SK-N-SH (cell line): ENCODE results near the gene C1QTNF8. TPM values are rescaled to one million over a fixed set of nuclear protein-coding genes. Genes with fewer than 3 reads are reported as not detected.
A peak's percentile ranks its signal among the peaks of the same experiment; 100 is the strongest.

Source experiments
- CTCF ChIA-PET: fragments of 300-600, 350-600 bp; formaldehyde crosslinking; extraction: SDS; loops from one replicate; lab custom pipeline; 2021; lab: Yijun Ruan, JAX
- POLR2A ChIA-PET: fragments of 350-600 bp; sonication (Branson Sonifier 250); formaldehyde crosslinking; extraction: SDS; loops from one replicate; lab custom pipeline; 2020; ENCODE audit warnings: antibody characterized with exemption, inconsistent platforms; lab: Yijun Ruan, JAX
- DNase-seq: peaks from one replicate; pipeline ENCODE4 v3.0.0; 2012
- H2AFZ ChIP-seq: fragments of 200-600 bp; sonication (generic); 2 replicates; pipeline ENCODE4 v1.8.1; 2016; ENCODE audit warnings: antibody characterized with exemption, mild to moderate bottlenecking, low read depth
- H3F3A ChIP-seq: fragments of 200-600 bp; sonication (generic); replicated peaks from 2 replicates; pipeline ENCODE3; 2016; ENCODE audit warnings: antibody characterized with exemption, mild to moderate bottlenecking; ENCODE audit not compliant: insufficient read depth
- H3K27ac ChIP-seq, 2 experiments: fragments of 200-500 bp in 1 of 2; fragments of 200-600 bp in 1 of 2; sonication (Bioruptor generic) in 1 of 2; sonication (generic), shearing (Covaris generic) in 1 of 2; 2 replicates each; pipeline versions ENCODE4 v1.5.1 to v1.6.1; 2014 to 2016; ENCODE audit warnings: low read depth in 2 of 2, inconsistent platforms in 1 of 2, low read length in 1 of 2, mild to moderate bottlenecking in 1 of 2, mixed read lengths in 1 of 2
- H3K27me3 ChIP-seq: fragments of 200-600 bp; sonication (generic), shearing (Covaris generic); 2 replicates; pipeline ENCODE4 v1.6.1; 2016; ENCODE audit warnings: mixed run types; ENCODE audit not compliant: insufficient read depth
- H3K36me3 ChIP-seq, 2 experiments: fragments of 200-500 bp in 1 of 2; fragments of 200-600 bp in 1 of 2; sonication (Bioruptor generic) in 1 of 2; sonication (generic) in 1 of 2; replicated peaks in 1 of 2; 2 replicates each; pipeline versions ENCODE3 to v1.5.1; 2014 to 2016; ENCODE audit warnings: low read length in 1 of 2, mild to moderate bottlenecking in 1 of 2; ENCODE audit not compliant: insufficient read depth in 2 of 2, control insufficient read depth in 1 of 2
- H3K4me1 ChIP-seq, 2 experiments: fragments of 200-500 bp in 1 of 2; fragments of 200-600 bp in 1 of 2; sonication (Bioruptor generic) in 1 of 2; sonication (generic), shearing (Covaris generic) in 1 of 2; 2 replicates each; pipeline versions ENCODE4 v1.5.1 to v1.6.1; 2014 to 2016; ENCODE audit warnings: low read depth in 1 of 2, low read length in 1 of 2, mixed run types in 1 of 2; ENCODE audit not compliant: insufficient read depth in 2 of 2, control insufficient read depth in 1 of 2
- H3K4me2 ChIP-seq: fragments of 200-600 bp; sonication (generic), shearing (Covaris generic); 2 replicates; pipeline ENCODE4 v1.6.1; 2017; ENCODE audit warnings: mixed run types
- H3K4me3 ChIP-seq, 2 experiments: fragments of 200-500 bp in 1 of 2; fragments of 200-600 bp in 1 of 2; sonication (Bioruptor generic) in 1 of 2; sonication (generic), shearing (Covaris generic) in 1 of 2; 2 replicates each; pipeline versions ENCODE4 v1.5.1 to v1.8.1; 2014 to 2016; ENCODE audit warnings: low read depth in 2 of 2, inconsistent platforms in 1 of 2, low read length in 1 of 2, mild to moderate bottlenecking in 1 of 2, mixed read lengths in 1 of 2, moderate library complexity in 1 of 2
- H3K79me2 ChIP-seq: fragments of 200-600 bp; sonication (generic); 2 replicates; pipeline ENCODE4 v1.8.1; 2017; ENCODE audit warnings: mild to moderate bottlenecking; ENCODE audit not compliant: insufficient read depth
- H3K9ac ChIP-seq: fragments of 200-600 bp; sonication (generic); 2 replicates; pipeline ENCODE4 v1.6.1; 2017; ENCODE audit warnings: mixed run types
- H3K9me2 ChIP-seq: fragments of 200-600 bp; sonication (generic); 2 replicates; pipeline ENCODE4 v1.6.1; 2017; ENCODE audit warnings: mixed run types
- H3K9me3 ChIP-seq: fragments of 200-600 bp; sonication (generic); 2 replicates; pipeline ENCODE4 v1.6.1; 2017; ENCODE audit warnings: mixed run types, mild to moderate bottlenecking, moderate library complexity
- H4K20me1 ChIP-seq: fragments of 200-600 bp; sonication (generic); 2 replicates; pipeline ENCODE4 v1.6.1; 2017; ENCODE audit warnings: mild to moderate bottlenecking, mixed run types; ENCODE audit not compliant: insufficient read depth
- EZH2phosphoT487 ChIP-seq: fragments of 200-600 bp; sonication (generic); IDR thresholded peaks from 2 replicates; pipeline ENCODE4 v1.6.1; 2017; ENCODE audit warnings: low read depth, mixed run types, mild to moderate bottlenecking, antibody characterized with exemption, moderate library complexity, borderline replicate concordance
- FOSL2 ChIP-seq: IDR thresholded peaks from 2 replicates; pipeline ENCODE4 v1.4.0; 2012; ENCODE audit warnings: low read depth, mild to moderate bottlenecking, moderate library complexity, borderline replicate concordance
- GABPA ChIP-seq: IDR thresholded peaks from 2 replicates; pipeline ENCODE4 v1.4.0; 2012; ENCODE audit warnings: low read depth, mild to moderate bottlenecking
- GATA2 ChIP-seq: sonication (generic); formaldehyde crosslinking; IDR thresholded peaks from 2 replicates; pipeline ENCODE4 v1.5.0; 2020; ENCODE audit warnings: mild to moderate bottlenecking, missing genetic modification reagents
- IRF3 ChIP-seq: fragments of 150-350 bp; IDR thresholded peaks from 2 replicates; pipeline ENCODE4 v1.6.1; 2016; ENCODE audit warnings: mild to moderate bottlenecking, low read depth, low read length
- JUND ChIP-seq: IDR thresholded peaks from 2 replicates; pipeline ENCODE4 v1.4.0; 2012
- MAX ChIP-seq: IDR thresholded peaks from 2 replicates; pipeline ENCODE4 v1.4.0; 2012; ENCODE audit warnings: low read depth
- MEF2A ChIP-seq: IDR thresholded peaks from 2 replicates; pipeline ENCODE4 v1.4.0; 2012; ENCODE audit warnings: low read depth, borderline replicate concordance
- MXI1 ChIP-seq: IDR thresholded peaks from 2 replicates; pipeline ENCODE4 v1.6.1; 2012; ENCODE audit warnings: mild to moderate bottlenecking, low read depth, low read length, improper control_type of control experiment
- NRF1 ChIP-seq: IDR thresholded peaks from 2 replicates; pipeline ENCODE4 v1.6.1; 2012; ENCODE audit warnings: low read depth, mild to moderate bottlenecking, low read length
- RAD21 ChIP-seq: IDR thresholded peaks from 2 replicates; pipeline ENCODE4 v1.6.1; 2012; ENCODE audit warnings: mild to moderate bottlenecking, low read length
- RCOR1 ChIP-seq: fragments of 150-350 bp; IDR thresholded peaks from 2 replicates; pipeline ENCODE4 v1.6.1; 2017; ENCODE audit warnings: antibody characterized with exemption, low read length
- REST ChIP-seq: IDR thresholded peaks from 2 replicates; pipeline ENCODE4 v1.6.1; 2012; ENCODE audit warnings: mild to moderate bottlenecking, low read depth, low read length, moderate library complexity
- RFX5 ChIP-seq: IDR thresholded peaks from 2 replicates; pipeline ENCODE4 v1.6.1; 2012; ENCODE audit warnings: mild to moderate bottlenecking, improper control_type of control experiment, low read length
- RXRA ChIP-seq: IDR thresholded peaks from 2 replicates; pipeline ENCODE4 v1.4.0; 2012; ENCODE audit warnings: low read depth, mild to moderate bottlenecking, borderline replicate concordance
- SMC3 ChIP-seq: IDR thresholded peaks from 2 replicates; pipeline ENCODE4 v1.6.1; 2012; ENCODE audit warnings: low read depth, low read length, improper control_type of control experiment
- TCF12 ChIP-seq: IDR thresholded peaks from 2 replicates; pipeline ENCODE4 v1.4.0; 2012
- TEAD4 ChIP-seq: IDR thresholded peaks from 2 replicates; pipeline ENCODE4 v1.4.0; 2012; ENCODE audit warnings: mild to moderate bottlenecking, borderline replicate concordance; ENCODE audit not compliant: insufficient read depth
- USF1 ChIP-seq: IDR thresholded peaks from 2 replicates; pipeline ENCODE4 v1.4.0; 2012; ENCODE audit warnings: low read depth, borderline replicate concordance
- USF2 ChIP-seq: fragments of 150-350 bp; IDR thresholded peaks from 2 replicates; pipeline ENCODE4 v1.6.1; 2017; ENCODE audit warnings: antibody characterized with exemption, low read length, low read depth, borderline replicate concordance
- YY1 ChIP-seq: IDR thresholded peaks from 2 replicates; pipeline ENCODE4 v1.4.0; 2012; ENCODE audit warnings: low read depth, mild to moderate bottlenecking
- WGBS: methylation state at CpG from one replicate; pipeline ENCODE4 v1.1.6; 2017; ENCODE audit warnings: low lambda C conversion rate; 5-methylcytosine and 5-hydroxymethylcytosine counted together
- polyA plus RNA-seq, 3 experiments: library from polyadenylated mRNA; depleted of rRNA; stranded (reverse); fragments of >200 nt; gene quantifications; 2 replicates each; pipeline ENCODE4 v1.2.3, GENCODE V29; 2012

The C1QTNF8 gene
- polyA plus RNA-seq, 1 of the 3 experiments (the other 2 are of a cell fraction): not detected

- no peak overlapping the region for H3K4me3 ChIP-seq
- no peak for DNase-seq
- no peak overlapping the region for H2AFZ ChIP-seq
- TF ChIP-seq NRF1 (no peak), GABPA (no peak)
- POLR2A ChIA-PET: no interaction called here
- H3K4me1 ChIP-seq: no peaks in the 10 kb centered on the region; a peak in 1 of 4 replicates
- peaks cover 17% of the 10 kb centered on the region for H4K20me1 ChIP-seq
- no peak overlapping the region for H3K9ac ChIP-seq
- H3K27me3 ChIP-seq: peaks cover 85% of the 10 kb centered on the region
- no peaks in the 10 kb centered on the region for H3F3A ChIP-seq
- H3K9me3 ChIP-seq: no peaks in the 10 kb centered on the region
- CTCF ChIA-PET: interaction anchor here (0.9 to 1.5 kb wide), 7 partner anchors 11 to 111 kb away, joined by 3 to 8 read pairs (median 4); no protein-coding TSS in a partner anchor
- no peak overlapping the region for H3K27ac ChIP-seq
- H3K9me2 ChIP-seq: no peaks in the 10 kb centered on the region
- WGBS: 16% methylated on average over 9 of the region's 16 CpGs
- no peak overlapping the region for H3K4me2 ChIP-seq
- no peaks in the 10 kb centered on the region for H3K79me2 ChIP-seq
- H3K36me3 ChIP-seq: no peaks in the 10 kb centered on the region
These were observed 10.6 kb upstream of the C1QTNF8 start for GRCh38 chr16:1106659-1107058.

GRCh38 chr16:1105888-1106620 is 10.0 kb upstream of the C1QTNF8 start:
- no peaks in the 10 kb centered on the region for H3F3A ChIP-seq
- DNase-seq: peak; percentile 98
- H3K27ac ChIP-seq: no peak overlapping the region
- no peaks in the 10 kb centered on the region; a peak in 1 of 4 replicates for H3K4me1 ChIP-seq
- no peaks in the 10 kb centered on the region for H3K9me3 ChIP-seq
- peaks cover 85% of the 10 kb centered on the region for H3K27me3 ChIP-seq
- H3K9ac ChIP-seq: no peak overlapping the region
- H3K4me2 ChIP-seq: no peak overlapping the region
- H4K20me1 ChIP-seq: peaks cover 22% of the 10 kb centered on the region
- H3K36me3 ChIP-seq: no peaks in the 10 kb centered on the region
- H3K4me3 ChIP-seq: no peak overlapping the region
- WGBS: 0% methylated on average over 11 of the region's 26 CpGs
- H3K9me2 ChIP-seq: no peaks in the 10 kb centered on the region
- ChIA-PET CTCF (interaction anchor here (0.7 to 1.1 kb wide), 17 partner anchors 9 to 294 kb away, joined by 3 to 8 read pairs (median 4); partner anchors contain the start of gene SOX8), POLR2A (no interaction called here)
- no peak overlapping the region for H2AFZ ChIP-seq
- no peaks in the 10 kb centered on the region for H3K79me2 ChIP-seq
- TF ChIP-seq TEAD4 (no peak), TCF12 (no peak), FOSL2 (no peak), MEF2A (no peak), IRF3 (no peak), GATA2 (CRISPR knock-in tag) (no peak), MXI1 (no peak), USF2 (peak; percentile 73), EZH2phosphoT487 (no peak), RXRA (no peak), MAX (no peak), RAD21 (peak; percentile 86), JUND (no peak), NRF1 (no peak), YY1 (no peak), REST (no peak), RCOR1 (no peak), USF1 (peak; percentile 96), SMC3 (peak; percentile 87), RFX5 (no peak)
